22Rv1 (cell line): ENCODE results near the gene DYNC2H1.

Experiments
- CTCF ChIP-seq: fragments of 450-650 bp; IDR thresholded peaks from 2 replicates; pipeline ENCODE4 v1.5.1; 2017; ENCODE audit warnings: mild to moderate bottlenecking
- ZFX ChIP-seq: fragments of 450-650 bp; IDR thresholded peaks from 2 replicates; pipeline ENCODE4 v1.6.1; 2017; ENCODE audit warnings: antibody characterized with exemption, borderline replicate concordance

GRCh38 chr11:103061656-103062055 is 47.6 kb upstream of the DYNC2H1 start:
- TF ChIP-seq CTCF (no peak), ZFX (no peak)
